Measurements from ENCODE around the gene ASB12. TPM values are rescaled to one million over a fixed set of nuclear protein-coding genes. Genes with fewer than 3 reads are reported as not detected.

Gene ASB12
- polyA plus RNA-seq, 6 donors from 2014 or later = 0.21 to 0.74 (median 0.39) TPM; not detected in 1

GRCh38 chrX:64196606-64197005 is 33.8 kb downstream of the ASB12 start:
- no peak for ATAC-seq (ENCODE audit: low read depth in 2 of 2)
- peak overlapping the region in 1 of 6 donors; percentile 15 for H3K27ac Mint-ChIP-seq
- no peaks in the 10 kb centered on the region for H3K27me3 Mint-ChIP-seq
- no peak for DNase-seq
- H3K4me3 Mint-ChIP-seq = no peak overlapping the region
- H3K36me3 Mint-ChIP-seq = peaks cover 0 to 9% of the 10 kb centered on the region in 2 donors
- peaks cover 7 to 27% (median 9%) of the 10 kb centered on the region in 3 donors for H3K4me1 Mint-ChIP-seq
- H3K9me3 Mint-ChIP-seq = peaks cover 0 to 2% (median 0%) of the 10 kb centered on the region in 7 donors

GRCh38 chrX:64195862-64196261 is 34.5 kb downstream of the ASB12 start:
- H3K4me3 Mint-ChIP-seq = no peak overlapping the region
- H3K4me1 Mint-ChIP-seq = peaks cover 7 to 27% (median 9%) of the 10 kb centered on the region in 3 donors
- DNase-seq (no peak), ATAC-seq (ENCODE audit: low read depth in 2 of 2) (no peak)
- no peaks in the 10 kb centered on the region for H3K27me3 Mint-ChIP-seq
- H3K9me3 Mint-ChIP-seq = peaks cover 0 to 2% (median 0%) of the 10 kb centered on the region in 7 donors
- H3K36me3 Mint-ChIP-seq = peaks cover 0 to 12% of the 10 kb centered on the region in 2 donors
- H3K27ac Mint-ChIP-seq = no peak overlapping the region

GRCh38 chrX:64192673-64193072 is 37.7 kb downstream of the ASB12 start:
- Mint-ChIP-seq H3K36me3 (peaks cover 0 to 16% of the 10 kb centered on the region in 2 donors), H3K27ac (no peak overlapping the region), H3K4me3 (no peak overlapping the region), H3K9me3 (peaks cover 0 to 2% (median 0%) of the 10 kb centered on the region in 7 donors), H3K4me1 (peaks cover 0 to 6% (median 4%) of the 10 kb centered on the region in 3 donors), H3K27me3 (no peaks in the 10 kb centered on the region)
- ATAC-seq (ENCODE audit: low read depth in 2 of 2) (no peak), DNase-seq (no peak)

DNA sequence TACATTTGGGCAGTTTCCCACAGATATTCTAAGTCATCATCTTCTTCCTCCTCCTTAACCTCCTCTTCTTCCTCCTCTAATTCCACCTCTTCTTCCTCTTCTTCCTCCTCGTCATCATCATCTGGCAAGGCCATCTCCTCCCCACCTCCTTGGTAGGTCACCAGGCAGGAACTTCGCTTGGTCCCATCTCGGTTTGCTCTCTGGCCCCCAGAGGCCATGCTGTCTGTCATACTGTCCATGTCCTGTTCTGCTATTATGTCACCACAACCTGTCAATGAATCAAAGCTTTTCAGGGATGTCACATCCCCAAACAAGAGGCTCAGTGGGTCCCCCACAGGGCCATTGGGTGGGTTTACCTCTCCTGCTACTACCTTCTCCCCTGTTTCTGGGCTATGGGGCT is 38.4 kb downstream of the ASB12 start:
- peak overlapping the region in 1 of 6 donors; percentile 77 for H3K27ac Mint-ChIP-seq
- DNase-seq (no peak), ATAC-seq (ENCODE audit: low read depth in 2 of 2) (no peak)
- H3K4me1 Mint-ChIP-seq = peaks cover 0 to 6% (median 4%) of the 10 kb centered on the region in 3 donors
- peaks cover 0 to 16% of the 10 kb centered on the region in 2 donors for H3K36me3 Mint-ChIP-seq
- H3K9me3 Mint-ChIP-seq = peaks cover 0 to 2% (median 0%) of the 10 kb centered on the region in 7 donors
- no peak overlapping the region for H3K4me3 Mint-ChIP-seq
- H3K27me3 Mint-ChIP-seq = no peaks in the 10 kb centered on the region

DNA sequence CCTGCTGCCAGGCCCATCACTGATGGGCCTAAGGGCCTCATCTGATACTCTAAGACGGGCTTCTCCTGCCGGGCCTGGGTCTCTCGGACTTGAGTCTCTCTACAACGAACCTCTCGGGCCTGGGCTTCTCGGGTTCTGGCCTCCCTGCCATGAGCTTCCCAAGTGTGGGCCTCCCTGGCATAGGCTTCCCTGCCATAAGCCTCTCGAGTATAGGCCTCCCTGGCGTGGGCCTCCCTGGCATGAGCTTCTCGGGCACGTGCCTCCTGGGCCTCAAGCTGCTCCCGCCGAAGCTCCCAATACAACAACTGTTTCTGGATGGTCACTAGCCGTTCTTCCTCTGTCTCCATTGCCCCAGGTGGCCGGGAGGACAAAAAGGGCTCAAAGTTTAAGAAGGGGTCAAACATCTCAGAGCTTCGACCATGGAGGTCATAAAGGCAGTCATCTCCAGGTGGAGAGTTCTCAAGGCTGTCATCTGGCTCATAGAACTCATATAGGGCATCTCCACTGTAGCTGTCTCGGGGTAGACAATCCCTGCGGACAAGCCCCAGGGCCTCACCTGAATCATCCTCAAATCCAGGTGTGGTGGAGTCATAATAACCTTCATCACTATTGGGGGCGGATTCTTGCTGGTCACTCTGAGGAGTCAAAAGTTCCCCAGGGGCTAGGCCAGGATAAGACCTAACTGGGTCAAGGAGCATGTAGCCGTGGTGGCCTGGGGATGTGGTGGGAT is 39.0 kb downstream of the ASB12 start:
- no peak overlapping the region for H3K4me3 Mint-ChIP-seq
- no peak for ATAC-seq (ENCODE audit: low read depth in 2 of 2)
- no peaks in the 10 kb centered on the region for H3K27me3 Mint-ChIP-seq
- DNase-seq = no peak
- H3K27ac Mint-ChIP-seq = peak overlapping the region in 2 of 6 donors; percentile 10 to 74
- peaks cover 0 to 6% (median 4%) of the 10 kb centered on the region in 3 donors for H3K4me1 Mint-ChIP-seq
- peaks cover 0 to 16% of the 10 kb centered on the region in 2 donors for H3K36me3 Mint-ChIP-seq
- H3K9me3 Mint-ChIP-seq = peaks cover 0 to 2% (median 0%) of the 10 kb centered on the region in 7 donors

DNA sequence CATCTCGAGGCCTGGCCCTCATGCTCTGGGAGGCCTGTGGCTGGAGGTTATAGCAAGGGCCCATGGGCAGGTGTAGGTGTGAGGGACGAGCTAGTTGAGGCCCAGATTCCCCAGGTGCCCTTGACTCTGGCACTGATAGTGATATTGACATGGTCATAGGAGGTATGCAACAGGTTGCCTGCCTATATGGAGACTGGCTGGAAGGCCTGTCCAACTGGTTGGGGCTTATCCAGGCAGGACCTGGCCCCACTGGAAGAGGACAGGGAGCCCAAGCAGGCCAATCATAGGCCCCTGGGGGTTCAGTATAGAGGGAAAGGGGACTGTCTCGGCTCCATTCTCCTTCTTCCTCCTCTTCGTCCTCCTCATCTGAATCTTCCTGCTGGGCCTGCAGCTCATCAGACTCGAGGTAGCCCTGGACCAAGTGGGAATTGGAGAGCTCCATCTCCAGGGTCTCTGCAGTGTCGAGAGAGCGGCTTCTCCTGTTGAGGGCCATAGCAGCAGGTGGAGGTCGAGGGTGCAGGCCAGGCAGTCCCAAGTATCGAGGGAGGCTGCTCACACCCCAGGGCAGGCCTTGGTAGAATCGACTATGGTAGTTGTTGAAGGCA is 40.2 kb downstream of the ASB12 start:
- H3K27me3 Mint-ChIP-seq = no peaks in the 10 kb centered on the region
- DNase-seq (no peak), ATAC-seq (ENCODE audit: low read depth in 2 of 2) (no peak)
- H3K27ac Mint-ChIP-seq = no peak overlapping the region
- H3K4me3 Mint-ChIP-seq = no peak overlapping the region
- H3K36me3 Mint-ChIP-seq = peaks cover 0 to 24% of the 10 kb centered on the region in 2 donors
- H3K4me1 Mint-ChIP-seq = peaks cover 0 to 6% (median 4%) of the 10 kb centered on the region in 3 donors
- H3K9me3 Mint-ChIP-seq = peaks cover 0 to 2% (median 0%) of the 10 kb centered on the region in 7 donors

DNA sequence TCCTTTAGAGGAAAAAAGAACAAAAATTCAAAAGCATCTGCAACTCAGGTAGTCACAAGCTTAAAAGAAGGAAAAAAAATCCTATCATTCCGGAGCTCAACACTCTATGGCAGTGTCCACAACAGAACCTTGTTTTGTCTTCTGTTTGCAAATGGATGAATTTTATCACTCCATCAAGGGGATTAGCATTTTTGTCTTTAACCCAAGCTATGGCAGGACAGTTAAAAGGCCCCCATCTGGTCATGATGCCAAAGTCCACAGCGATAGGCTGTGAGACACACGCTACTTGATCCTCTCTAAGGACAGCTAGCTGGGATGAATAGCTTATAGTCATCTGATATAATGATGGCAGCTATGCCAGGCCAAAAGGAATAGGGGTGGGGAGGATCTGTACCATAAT is 41.5 kb downstream of the ASB12 start:
- peaks cover 0 to 24% of the 10 kb centered on the region in 2 donors for H3K36me3 Mint-ChIP-seq
- H3K27me3 Mint-ChIP-seq = no peaks in the 10 kb centered on the region
- no peak overlapping the region for H3K27ac Mint-ChIP-seq
- no peak overlapping the region for H3K4me3 Mint-ChIP-seq
- peaks cover 0 to 6% (median 4%) of the 10 kb centered on the region in 3 donors for H3K4me1 Mint-ChIP-seq
- no peak for ATAC-seq (ENCODE audit: low read depth in 2 of 2)
- peaks cover 0 to 2% (median 0%) of the 10 kb centered on the region in 7 donors for H3K9me3 Mint-ChIP-seq
- DNase-seq = no peak

DNA sequence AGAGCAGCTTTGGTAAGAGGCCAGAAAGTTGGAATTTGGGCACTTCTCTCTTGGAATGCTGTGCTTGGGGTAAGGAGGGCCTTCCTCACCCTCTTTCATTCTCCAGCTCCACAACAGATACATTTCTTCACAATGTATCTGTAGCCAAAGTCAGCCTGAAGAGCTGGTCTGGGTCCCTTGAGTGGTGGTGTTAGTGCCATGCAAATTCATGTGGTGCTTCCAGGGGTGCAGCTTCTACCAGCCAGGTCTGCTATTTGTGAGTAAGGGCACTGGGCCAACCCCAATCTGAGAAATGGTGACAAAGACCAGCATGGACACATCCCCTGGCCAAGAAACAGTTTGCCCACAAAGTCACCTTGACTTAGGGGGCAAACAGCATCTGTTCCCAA is 42.7 kb downstream of the ASB12 start:
- H3K9me3 Mint-ChIP-seq = peaks cover 0 to 2% (median 0%) of the 10 kb centered on the region in 7 donors
- ATAC-seq (ENCODE audit: low read depth in 2 of 2) (no peak), DNase-seq (no peak)
- H3K27ac Mint-ChIP-seq = peak overlapping the region in 1 of 6 donors; percentile 49
- no peak overlapping the region for H3K4me3 Mint-ChIP-seq
- no peaks in the 10 kb centered on the region for H3K27me3 Mint-ChIP-seq
- peaks cover 0 to 6% (median 0%) of the 10 kb centered on the region in 3 donors for H3K4me1 Mint-ChIP-seq
- peaks cover 0 to 24% of the 10 kb centered on the region in 2 donors for H3K36me3 Mint-ChIP-seq

GRCh38 chrX:64186974-64187761 is 43.2 kb downstream of the ASB12 start:
- H3K36me3 Mint-ChIP-seq = peaks cover 0 to 21% of the 10 kb centered on the region in 2 donors
- no peaks in the 10 kb centered on the region for H3K27me3 Mint-ChIP-seq
- peak overlapping the region in 1 of 8 donors; percentile 44 for H3K4me3 Mint-ChIP-seq
- no peak overlapping the region for H3K27ac Mint-ChIP-seq
- H3K4me1 Mint-ChIP-seq = peaks cover 0 to 6% (median 0%) of the 10 kb centered on the region in 3 donors
- peaks cover 0 to 2% (median 0%) of the 10 kb centered on the region in 7 donors for H3K9me3 Mint-ChIP-seq
- ATAC-seq (ENCODE audit: low read depth in 2 of 2) (no peak), DNase-seq (no peak)

DNA sequence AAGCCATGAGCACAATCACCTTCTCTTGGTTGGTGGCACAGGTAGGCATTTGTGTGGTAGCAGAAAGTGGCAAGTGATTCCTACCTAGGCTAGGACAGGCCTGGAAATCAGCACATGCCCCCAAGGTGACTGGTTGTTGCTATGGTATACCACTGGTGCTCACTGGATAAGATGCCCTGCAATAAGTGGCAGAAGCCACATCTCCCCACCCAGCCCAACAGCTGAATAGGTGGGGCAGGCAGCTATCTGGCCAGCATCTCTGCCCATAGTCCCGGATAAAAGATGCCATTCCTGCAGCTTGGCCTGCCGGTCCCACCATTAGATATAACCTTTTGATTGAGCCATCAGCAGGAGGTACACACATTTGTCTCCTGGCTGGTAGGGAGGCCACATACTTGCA is 46.0 kb downstream of the ASB12 start:
- DNase-seq = no peak
- H3K36me3 Mint-ChIP-seq = peaks cover 0 to 8% of the 10 kb centered on the region in 2 donors
- H3K9me3 Mint-ChIP-seq = no peaks in the 10 kb centered on the region
- no peak overlapping the region for H3K4me3 Mint-ChIP-seq
- no peaks in the 10 kb centered on the region for H3K4me1 Mint-ChIP-seq
- H3K27ac Mint-ChIP-seq = no peak overlapping the region
- no peak for ATAC-seq (ENCODE audit: low read depth in 2 of 2)
- H3K27me3 Mint-ChIP-seq = no peaks in the 10 kb centered on the region

GRCh38 chrX:64182208-64182607 is 48.2 kb downstream of the ASB12 start:
- H3K9me3 Mint-ChIP-seq = no peaks in the 10 kb centered on the region
- ATAC-seq (ENCODE audit: low read depth in 2 of 2) = no peak
- no peak for DNase-seq
- H3K36me3 Mint-ChIP-seq = peaks cover 0 to 8% of the 10 kb centered on the region in 2 donors
- H3K4me3 Mint-ChIP-seq = no peak overlapping the region
- H3K4me1 Mint-ChIP-seq = no peaks in the 10 kb centered on the region
- H3K27ac Mint-ChIP-seq = peak overlapping the region in 1 of 6 donors; percentile 21
- no peaks in the 10 kb centered on the region for H3K27me3 Mint-ChIP-seq

- no peaks in the 10 kb centered on the region for H3K9me3 Mint-ChIP-seq
- no peaks in the 10 kb centered on the region for H3K36me3 Mint-ChIP-seq
- ATAC-seq (ENCODE audit: low read depth in 2 of 2) (no peak), DNase-seq (no peak)
- H3K27me3 Mint-ChIP-seq = no peaks in the 10 kb centered on the region
- H3K4me1 Mint-ChIP-seq = no peaks in the 10 kb centered on the region
- H3K4me3 Mint-ChIP-seq = no peak overlapping the region
- no peak overlapping the region for H3K27ac Mint-ChIP-seq
These were observed 53.5 kb downstream of the ASB12 start for GRCh38 chrX:64176876-64177275.

All from naive B cell (primary cell).